RKO (cell line): ENCODE results near the gene CBLB.
"Not testable (repeated sequence)": the region's sequence is repeated elsewhere in the genome, so short reads cannot be mapped to it uniquely, and the experiment has no call there.

Experiments
- DNase-seq: peaks from one replicate; pipeline ENCODE4 v3.0.0-alpha.2; 2016; ENCODE audit warnings: low spot score

The CBLB gene

GRCh38 chr3:105816833-105817232, 52.0 kb downstream of the CBLB start:
- no peak for DNase-seq

DNA sequence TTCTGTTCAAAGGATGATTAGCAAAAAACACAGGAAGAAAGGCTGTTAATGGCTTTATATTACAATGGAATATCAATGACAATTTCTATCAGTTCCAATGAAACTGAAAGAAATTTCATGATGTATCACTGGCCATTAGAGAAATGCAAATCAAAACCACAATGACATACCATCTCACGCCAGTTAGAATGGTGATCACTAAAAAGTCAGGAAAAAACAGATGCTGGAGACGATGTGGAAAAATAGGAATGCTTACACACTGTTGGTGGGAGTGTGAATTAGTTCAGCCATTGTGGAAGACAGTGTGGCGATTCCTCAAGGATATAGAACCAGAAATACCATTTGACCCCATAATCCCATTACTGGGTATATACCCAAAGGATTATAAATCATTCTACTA, 53.5 kb downstream of the CBLB start:
- DNase-seq, result not testable (repeated sequence)

- DNase-seq, result no peak
Observed at GRCh38 chr3:105813710-105814109, 55.1 kb downstream of the CBLB start.

- peak; percentile 45 for DNase-seq
Observed at GRCh38 chr3:105812194-105812586, 56.6 kb downstream of the CBLB start.

DNA sequence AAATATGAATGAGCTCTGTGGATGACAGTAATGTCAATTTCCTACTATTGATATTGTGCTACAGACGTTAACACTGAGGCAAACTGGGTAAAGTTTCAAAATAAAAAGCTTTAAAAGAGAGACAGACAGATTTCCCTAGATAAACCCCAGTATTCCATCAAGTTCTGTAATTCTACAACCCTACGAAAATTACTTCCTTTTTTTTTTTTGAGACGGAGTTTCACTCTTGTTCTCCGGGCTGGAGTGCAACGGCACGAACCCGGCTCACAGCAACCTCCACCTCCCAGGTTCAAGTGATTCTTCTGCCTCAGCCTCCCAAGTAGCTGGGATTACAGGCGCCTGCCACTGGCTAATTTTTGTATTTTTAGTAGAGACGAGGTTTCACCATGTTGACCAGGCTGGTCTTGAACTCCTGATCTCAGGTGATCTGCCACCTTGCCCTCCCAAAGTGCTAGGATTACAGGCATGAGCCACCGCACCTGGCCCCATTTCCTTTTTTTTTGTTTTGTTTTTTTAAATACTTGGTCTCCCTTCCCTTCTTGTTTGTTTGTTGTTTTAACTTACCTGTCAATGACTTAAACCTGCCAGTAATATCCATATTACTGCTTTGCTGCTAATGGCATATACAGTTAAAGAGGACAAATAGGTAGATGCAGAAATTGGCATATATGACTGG, 57.2 kb downstream of the CBLB start:
- no peak for DNase-seq

GRCh38 chr3:105809208-105809888, 59.5 kb downstream of the CBLB start:
- DNase-seq, result no peak

GRCh38 chr3:105807701-105808100, 61.1 kb downstream of the CBLB start:
- no peak for DNase-seq

GRCh38 chr3:105807146-105807545, 61.7 kb downstream of the CBLB start:
- DNase-seq, result no peak

GRCh38 chr3:105806359-105806758, 62.5 kb downstream of the CBLB start:
- peak; percentile 44 for DNase-seq

DNA sequence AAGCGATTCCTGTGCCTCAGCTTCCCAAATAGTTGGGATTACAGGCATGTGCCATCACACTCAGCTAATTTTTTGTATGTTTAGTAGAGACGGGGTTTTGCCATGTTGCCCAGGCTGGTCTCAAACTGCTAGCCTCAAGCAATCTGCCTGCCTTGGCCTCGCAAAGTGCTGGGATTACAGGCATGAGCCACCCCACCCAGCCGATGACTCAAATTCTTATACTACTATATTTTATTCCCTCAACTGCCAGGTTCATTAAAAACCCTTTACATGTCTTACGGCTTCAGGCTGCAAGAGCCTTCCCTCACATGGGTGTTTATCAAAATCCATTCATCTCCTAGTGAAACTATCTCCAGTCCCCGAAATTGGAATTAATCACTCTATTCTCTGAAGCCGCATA, 63.4 kb downstream of the CBLB start:
- no peak for DNase-seq

DNA sequence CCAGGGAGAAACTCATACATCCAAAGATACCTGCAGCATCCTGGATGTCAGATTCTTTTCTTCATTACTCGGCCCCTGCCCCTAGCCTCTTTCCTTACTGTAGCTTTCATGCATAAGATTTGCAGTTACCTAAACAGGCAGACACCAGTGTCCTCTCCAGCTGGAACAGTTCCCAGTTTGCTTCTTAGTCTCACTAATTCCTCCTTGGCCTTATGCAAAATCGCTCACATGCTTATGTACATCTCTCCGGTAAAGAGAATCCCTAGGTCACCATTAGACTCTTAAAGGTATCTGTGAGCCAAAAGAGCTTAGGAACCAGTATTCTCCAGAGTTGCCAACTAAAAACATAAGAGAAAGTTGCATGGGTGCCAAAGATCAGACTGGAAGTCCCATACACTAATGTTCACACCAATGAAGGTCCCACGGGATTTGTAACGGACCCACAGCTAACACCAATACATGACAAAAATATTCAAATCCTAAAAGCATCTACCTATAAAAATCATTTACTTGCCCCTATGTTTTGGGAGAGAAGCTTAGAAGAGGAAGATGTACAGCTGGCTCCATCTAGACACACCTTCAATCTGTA, 66.6 kb downstream of the CBLB start:
- DNase-seq, result no peak

DNA sequence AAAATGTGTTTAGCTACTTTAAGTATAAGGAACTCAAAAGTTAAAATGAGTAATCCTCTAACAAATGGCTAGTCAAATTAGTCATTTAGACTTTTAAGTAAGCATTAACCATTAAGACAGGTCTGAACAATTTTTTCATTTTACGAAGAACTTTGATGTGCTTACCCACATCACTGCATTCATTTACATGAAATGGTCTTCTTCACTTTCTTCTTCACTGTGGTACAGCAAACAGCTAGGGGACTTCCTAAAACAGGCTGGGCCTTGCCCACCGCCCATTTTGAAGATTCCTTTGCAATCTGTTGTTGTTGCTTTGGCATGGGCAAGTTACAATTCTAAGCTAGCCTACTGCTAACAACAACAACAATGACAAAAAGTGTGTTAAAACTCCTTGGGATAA, 67.4 kb downstream of the CBLB start:
- no peak for DNase-seq

DNA sequence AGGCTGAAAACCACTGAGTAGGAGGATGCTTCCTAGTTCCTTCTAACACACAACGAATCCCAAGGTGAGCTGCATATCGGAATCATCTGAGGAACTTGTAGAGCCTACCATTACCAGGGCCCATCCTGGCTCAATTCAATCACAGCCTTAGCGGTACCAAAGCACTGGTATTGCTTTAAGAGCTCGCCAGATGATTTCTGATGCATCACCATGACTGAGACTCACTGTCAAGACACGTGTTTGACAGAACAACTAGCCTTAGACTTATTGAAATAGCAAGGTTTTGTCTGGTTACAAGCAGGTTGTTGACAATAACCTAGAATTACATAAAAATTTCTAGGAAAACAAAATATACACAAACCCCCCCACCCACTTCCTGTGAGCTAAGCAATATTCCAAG, 68.5 kb downstream of the CBLB start:
- DNase-seq, result peak; percentile 27

GRCh38 chr3:105799286-105799685, 69.5 kb downstream of the CBLB start:
- no peak for DNase-seq

- DNase-seq, result no peak
Observed at GRCh38 chr3:105798381-105798934, 70.4 kb downstream of the CBLB start.

DNA sequence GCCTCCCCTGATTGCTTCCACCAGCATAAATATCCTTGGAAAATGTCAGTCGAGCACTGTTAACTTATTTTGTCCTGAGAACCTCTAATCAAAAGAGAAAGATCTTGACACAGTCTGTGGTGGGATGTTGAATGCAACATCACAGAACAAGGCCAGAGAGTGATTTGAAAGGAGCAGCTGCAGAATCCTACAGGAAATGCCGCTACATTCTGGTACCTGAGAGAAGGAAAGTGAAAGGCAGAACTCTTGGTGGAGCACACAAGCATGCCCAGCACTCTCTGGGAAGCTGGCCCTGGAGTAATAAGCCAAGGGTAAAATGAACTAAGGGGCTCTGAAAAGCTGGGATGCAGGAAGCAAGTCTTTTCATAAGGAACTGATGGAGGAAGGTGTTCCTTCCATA, 75.8 kb downstream of the CBLB start:
- no peak for DNase-seq

GRCh38 chr3:105791919-105792786, 76.7 kb downstream of the CBLB start:
- peak; percentile 56 for DNase-seq

DNA sequence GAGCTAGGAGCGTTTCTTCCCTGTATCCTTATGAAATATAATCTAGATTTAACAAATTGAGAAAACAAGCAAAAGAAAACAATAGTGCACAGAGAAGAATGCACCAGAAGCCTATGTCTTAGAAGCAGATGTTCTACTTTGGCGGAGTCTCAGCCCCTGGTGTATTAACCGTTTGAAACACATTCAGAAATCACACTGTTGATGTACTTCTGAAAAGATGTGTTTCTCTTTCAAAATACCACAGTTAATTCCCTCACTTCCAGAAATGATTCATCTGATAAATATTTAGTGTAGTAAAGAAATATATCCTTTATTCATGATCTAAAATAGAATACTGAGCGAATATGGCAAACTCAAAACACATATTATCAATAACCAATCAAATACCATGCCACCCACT, 77.7 kb downstream of the CBLB start:
- no peak for DNase-seq

GRCh38 chr3:105790534-105790933, 78.3 kb downstream of the CBLB start:
- DNase-seq, result no peak

GRCh38 chr3:105788593-105788992, 80.2 kb downstream of the CBLB start:
- no peak for DNase-seq

DNA sequence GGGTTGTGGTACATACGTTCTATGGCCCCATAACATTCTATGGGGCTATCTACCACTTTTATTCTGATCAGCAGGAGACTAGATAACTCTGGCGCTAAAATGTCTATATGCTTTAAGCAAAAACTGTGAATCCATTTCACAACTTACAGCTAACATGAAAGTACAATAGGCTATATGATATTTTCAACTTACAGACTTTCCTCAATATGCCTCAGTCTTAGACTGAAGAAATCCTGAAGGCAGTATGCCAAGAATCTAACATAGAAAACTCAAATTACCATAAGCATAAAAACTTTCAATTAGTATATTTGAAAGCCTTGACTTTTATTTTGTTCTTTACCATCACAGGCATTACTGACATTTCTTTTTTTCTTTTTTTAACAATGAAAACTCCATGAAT, 81.4 kb downstream of the CBLB start:
- DNase-seq, result no peak

- DNase-seq, result no peak
Observed at GRCh38 chr3:105786990-105787389, 81.8 kb downstream of the CBLB start.
